Measurements from ENCODE around the gene ZNF148.

Gene ZNF148

GRCh38 chr3:125324341-125324740 lies 50.8 kb downstream of the ZNF148 start:
- no peak for DNase-seq

GRCh38 chr3:125322917-125323316 lies 52.2 kb downstream of the ZNF148 start:
- DNase-seq = no peak

- DNase-seq = no peak
Measured at GRCh38 chr3:125322166-125322565, 53.0 kb downstream of the ZNF148 start.

DNA sequence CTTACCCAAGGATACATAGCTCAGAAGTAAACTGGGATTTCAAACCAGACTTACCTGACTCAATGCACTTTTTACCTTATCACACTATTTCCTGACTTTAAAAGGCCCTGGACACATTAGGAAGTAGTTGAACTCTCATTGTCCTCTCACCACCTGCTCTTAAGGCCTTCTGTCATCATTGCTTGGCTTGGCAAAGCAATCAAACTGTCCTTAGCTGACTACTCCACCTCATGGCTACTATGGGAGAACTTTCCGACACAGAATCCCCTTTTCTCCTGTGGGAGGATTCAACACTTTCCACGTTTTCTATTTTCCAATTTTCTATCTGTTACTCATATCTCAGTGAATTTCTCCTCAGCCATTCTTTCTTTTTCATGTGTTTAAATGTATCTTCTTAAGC lies 55.4 kb downstream of the ZNF148 start:
- no peak for DNase-seq

GRCh38 chr3:125318871-125319270 lies 56.3 kb downstream of the ZNF148 start:
- no peak for DNase-seq

DNA sequence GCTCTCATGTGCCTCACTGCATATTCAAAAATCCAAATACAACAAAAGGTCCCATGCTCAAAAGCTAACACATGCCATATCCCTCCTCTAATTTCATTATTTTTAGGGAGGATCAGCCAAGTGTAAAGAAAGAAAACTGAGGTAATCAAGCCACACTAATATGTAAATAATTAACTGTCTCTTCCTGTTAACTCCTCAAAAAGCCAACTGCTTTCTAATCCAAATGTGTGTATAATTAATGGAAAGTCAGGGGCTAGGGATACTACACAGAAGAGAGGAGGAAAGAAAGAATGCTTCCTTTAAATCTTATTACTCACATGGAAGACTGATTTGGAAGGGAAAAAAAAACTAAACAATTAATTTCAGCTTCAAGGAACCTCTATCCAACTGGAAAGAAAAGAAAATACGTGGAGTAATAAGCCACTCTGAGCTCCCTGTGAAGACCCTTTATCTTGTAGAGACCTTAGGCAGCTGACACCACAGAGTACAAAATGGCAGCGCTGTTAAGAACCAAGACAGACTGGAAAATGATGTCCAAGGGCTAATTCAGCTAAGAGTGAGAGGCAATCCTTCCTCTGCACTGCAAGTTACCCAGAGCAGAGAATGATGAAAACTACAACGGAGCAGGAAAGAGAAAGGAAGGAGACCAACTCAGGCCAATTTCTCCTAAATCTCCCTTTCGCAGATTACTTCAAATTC lies 56.8 kb downstream of the ZNF148 start:
- no peak for DNase-seq

- DNase-seq = no peak
Measured at GRCh38 chr3:125317761-125318160, 57.4 kb downstream of the ZNF148 start.

DNA sequence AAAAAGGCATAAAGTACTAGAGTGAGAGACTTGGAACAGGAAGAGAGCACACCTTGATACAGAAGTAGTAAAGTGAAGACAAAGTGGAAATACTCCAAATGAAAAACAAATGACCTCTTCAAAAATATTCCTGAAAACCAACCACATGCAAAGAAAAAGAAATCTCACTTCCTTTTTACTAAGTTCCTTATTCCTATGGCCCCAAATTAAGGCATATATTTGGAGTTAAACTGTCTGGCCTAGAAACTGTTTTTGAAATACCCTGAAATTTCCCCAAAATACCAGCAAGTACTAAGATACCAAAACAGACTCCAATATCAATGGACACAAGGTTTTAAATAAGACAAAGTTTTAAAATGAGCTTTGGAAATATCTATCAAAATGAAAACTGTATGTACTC lies 58.2 kb downstream of the ZNF148 start:
- no peak for DNase-seq

GRCh38 chr3:125316246-125316645 lies 58.9 kb downstream of the ZNF148 start:
- DNase-seq = no peak

DNA sequence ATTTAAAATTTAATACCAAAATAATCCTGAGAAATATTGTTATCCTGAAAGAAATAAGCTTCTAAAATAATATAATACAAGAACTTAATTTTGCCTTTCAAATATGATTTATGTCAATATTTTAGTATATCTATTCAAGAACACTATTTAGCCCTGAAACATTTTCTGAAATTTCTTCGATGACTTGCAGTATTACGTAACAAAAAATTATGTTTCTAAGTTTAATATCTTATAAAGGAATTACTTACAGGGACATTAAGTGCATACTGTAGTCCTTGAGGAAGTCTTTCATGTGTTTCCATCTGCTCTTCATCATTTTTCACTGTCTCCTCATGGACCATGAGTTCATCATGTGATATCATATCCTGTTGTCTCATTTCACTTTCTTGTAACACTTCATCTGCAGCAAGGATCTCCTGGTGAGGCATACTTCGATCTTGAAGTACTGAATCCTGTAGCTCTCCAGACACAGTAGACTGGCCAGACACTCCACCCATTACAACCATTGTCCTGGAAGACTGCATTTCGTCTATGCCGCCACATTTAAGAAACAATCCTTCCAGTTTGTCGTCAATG lies 62.0 kb downstream of the ZNF148 start:
- DNase-seq = no peak

DNA sequence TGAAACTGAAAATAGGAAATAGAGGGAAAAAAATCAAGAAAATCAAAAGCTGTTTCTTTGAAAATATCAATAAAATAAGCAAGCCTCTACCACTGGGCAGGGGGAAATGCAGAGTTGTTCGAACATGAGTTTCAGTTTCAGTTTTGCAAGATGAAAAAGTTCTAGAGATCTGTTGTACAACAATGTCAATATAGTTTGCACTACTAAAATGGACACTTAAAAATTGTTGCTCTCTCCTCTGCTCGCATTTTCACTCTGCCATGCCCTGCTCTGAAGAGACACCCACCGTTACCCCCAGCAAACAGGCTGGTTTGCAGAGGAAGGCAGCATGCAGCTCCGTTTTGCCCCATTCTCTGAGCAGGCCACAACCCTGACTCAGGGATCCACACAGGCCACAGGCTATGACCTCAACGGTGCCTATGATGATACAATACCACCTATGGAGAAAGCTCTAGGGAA lies 64.5 kb downstream of the ZNF148 start:
- no peak for DNase-seq

DNA sequence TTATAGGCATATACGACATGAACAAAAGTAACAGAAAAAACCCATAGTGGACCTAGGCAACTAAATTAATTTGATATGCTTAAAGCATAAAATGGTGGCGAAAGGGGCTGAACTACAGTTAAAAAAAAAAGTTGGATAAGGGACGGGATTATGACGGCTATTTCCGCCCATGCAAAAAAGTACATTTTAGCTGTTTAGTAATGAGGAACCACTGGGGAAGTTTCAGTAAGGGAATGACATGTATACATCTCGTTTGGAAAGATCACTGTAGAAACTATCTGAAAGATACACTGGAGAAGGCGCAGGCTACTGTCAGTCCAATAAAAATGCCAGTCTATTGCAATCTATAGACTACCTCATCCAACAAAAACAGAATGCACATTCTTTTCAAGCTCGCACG lies 65.6 kb downstream of the ZNF148 start:
- DNase-seq = no peak

- no peak for DNase-seq
Measured at GRCh38 chr3:125306620-125307019, 68.5 kb downstream of the ZNF148 start.

DNA sequence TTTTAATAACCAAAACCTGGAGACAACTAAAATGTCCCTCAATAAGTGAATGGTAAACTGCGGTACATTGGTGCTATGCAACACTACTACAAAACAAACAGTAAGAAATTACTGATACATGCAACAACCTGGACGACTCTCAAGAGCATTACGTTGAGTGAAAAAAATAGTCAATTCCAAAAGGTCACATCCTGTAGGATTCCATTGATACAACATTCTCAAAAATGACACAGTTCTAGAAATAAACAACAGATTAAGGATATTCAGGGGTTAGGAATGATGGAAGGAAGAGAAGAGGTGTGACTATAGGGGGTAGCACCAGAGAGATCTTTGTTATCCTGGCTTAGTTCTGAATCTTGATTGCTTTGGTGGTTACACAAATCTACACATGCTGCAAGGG lies 72.2 kb downstream of the ZNF148 start:
- no peak for DNase-seq

DNA sequence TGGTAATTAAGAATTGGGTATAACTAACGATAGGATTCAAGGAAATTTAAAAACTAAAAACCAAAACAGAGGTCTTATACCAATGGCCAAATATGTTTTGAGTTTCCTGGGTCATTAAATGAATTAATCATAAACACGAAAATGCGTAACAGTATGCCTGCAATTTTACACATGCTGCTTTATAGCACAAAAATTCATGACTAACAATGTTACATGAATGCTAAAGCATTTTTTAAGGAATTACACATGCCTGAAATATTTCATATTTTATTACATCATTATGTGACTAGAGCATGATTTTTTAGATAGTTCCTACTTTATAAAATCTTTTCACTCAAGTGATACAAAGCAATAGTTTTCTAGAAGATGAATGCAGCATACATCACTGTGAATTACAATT lies 74.7 kb downstream of the ZNF148 start:
- DNase-seq = no peak

DNA sequence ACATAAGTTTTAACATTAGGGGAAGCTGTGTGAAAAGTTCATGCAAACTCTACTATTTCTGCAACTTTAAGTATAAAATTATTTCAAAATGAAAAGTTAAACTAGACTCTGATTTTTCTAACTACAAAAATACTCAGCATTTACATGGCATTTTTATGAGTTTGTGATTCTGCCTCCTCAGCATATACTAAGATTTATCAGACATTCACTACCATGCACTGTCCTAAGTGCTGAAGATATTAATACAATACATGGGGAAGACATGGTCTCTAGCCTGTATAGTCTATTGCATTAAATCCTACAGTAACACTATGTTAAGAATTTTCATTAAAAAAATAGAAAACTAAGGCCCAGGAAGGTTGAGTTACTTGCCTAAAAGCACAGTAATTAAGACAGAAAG lies 80.7 kb downstream of the ZNF148 start:
- no peak for DNase-seq

GRCh38 chr3:125292015-125292414 lies 83.1 kb downstream of the ZNF148 start:
- DNase-seq = no peak

DNA sequence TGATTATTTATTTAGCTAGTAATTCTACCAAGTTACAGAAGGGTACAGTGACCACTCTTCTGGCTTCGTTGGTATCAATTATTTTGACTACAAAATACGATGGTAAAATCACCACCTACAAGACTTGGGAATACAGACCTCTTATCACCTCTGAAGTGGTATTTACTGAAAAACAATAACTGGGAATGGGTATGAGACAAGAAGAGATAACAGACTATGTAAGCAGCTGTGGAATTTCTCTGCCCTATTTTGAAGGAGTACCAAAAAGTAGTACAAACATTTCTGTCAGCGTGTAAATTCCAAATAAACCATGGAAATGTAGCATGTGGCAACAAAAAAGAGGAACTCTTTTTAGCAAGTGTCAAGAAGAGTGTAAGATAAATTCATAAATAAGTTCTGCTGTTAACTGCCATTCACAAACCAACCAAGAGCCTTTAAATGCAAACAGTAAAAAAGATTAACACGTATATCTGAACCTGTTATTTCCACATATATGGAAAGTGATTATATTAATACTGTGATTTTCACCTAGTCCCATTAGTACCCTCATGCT lies 85.6 kb downstream of the ZNF148 start:
- no peak for DNase-seq

DNA sequence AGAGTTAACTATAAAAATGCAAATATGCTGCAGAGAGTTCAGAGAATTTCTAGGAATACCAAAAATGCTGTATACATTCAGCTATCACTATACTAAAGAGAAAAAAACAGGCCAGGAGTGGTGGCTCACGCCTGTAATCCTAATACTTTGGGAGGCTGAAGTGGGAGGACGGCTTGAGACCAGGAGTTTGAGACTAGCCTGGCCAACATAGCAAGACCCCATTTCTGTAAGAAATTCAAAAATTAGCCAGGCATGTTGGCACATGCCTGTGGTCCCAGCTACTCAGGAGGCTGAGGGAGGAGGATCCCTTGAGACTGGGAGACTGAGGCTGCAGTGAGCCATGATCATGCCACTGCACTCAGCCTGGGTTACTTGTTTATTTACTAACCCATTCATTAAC lies 87.9 kb downstream of the ZNF148 start:
- no peak for DNase-seq

GRCh38 chr3:125281381-125281780 lies 93.7 kb downstream of the ZNF148 start:
- DNase-seq = no peak

DNA sequence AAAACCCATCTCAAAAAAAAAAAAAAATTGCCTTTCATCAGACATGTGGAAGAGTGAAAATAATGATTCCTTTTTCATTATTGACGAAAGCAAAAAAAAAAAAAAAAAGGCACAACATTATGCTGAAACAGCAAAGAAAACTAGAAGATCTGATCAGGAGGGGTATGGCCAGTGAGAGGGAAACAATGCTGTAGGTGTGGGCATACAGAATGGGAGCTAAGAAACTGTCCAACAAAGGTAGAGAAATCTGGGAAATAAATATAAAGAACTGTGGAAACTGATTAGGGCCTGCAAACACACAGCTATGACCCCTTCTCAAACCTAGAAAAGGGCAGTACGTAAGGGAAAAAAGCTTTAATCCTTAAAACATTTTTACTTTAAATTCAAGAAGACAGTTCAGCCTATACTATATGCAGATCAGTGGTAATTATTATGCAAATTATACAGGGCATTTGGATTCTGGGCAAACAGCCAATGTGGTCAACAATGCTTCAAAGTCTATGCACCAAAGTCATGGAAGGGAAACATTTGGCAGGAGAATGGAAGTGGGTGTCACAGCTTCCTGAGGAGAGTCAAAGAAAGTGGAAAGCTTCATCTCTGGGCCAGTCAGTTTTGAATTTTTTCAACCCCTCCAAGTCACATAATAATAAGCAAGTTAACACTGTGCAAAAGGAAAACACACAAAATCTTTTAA lies 94.3 kb downstream of the ZNF148 start:
- DNase-seq = no peak

GRCh38 chr3:125278155-125278554 lies 97.0 kb downstream of the ZNF148 start:
- no peak for DNase-seq

- DNase-seq = no peak
Measured at GRCh38 chr3:125271127-125271526, 104.0 kb downstream of the ZNF148 start.

DNA sequence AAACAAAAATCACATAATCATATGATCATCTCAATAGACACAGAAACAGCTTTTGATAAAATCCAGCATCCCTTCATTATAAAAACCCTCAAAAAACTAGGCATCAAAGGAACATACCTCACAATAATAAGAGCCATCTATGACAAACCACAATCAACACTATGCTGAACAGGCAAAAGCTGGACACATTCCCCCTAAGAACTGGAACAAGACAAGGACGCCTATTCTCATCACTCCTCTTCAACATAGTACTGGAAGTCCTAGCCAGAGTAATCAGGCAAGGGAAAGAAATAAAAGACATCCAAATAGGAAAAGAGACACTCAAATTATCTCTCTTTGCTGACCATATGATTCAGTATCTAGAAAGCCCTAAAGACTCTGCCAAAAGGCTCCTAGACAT lies 107.7 kb downstream of the ZNF148 start:
- DNase-seq = no peak
